Measurements from ENCODE around the gene AKR1B1. TPM values are rescaled to one million over a fixed set of nuclear protein-coding genes. Genes with fewer than 3 reads are reported as not detected.
A peak's percentile ranks its signal among the peaks of the same experiment; 100 is the strongest.

AKR1B1 gene
- total and polyA plus RNA-seq, 9 of the 15 experiments (the other 6 are each of a cell fraction or from before 2014, with no cell fraction given): 2.0 to 10.6 (median 6.2) TPM

DNA sequence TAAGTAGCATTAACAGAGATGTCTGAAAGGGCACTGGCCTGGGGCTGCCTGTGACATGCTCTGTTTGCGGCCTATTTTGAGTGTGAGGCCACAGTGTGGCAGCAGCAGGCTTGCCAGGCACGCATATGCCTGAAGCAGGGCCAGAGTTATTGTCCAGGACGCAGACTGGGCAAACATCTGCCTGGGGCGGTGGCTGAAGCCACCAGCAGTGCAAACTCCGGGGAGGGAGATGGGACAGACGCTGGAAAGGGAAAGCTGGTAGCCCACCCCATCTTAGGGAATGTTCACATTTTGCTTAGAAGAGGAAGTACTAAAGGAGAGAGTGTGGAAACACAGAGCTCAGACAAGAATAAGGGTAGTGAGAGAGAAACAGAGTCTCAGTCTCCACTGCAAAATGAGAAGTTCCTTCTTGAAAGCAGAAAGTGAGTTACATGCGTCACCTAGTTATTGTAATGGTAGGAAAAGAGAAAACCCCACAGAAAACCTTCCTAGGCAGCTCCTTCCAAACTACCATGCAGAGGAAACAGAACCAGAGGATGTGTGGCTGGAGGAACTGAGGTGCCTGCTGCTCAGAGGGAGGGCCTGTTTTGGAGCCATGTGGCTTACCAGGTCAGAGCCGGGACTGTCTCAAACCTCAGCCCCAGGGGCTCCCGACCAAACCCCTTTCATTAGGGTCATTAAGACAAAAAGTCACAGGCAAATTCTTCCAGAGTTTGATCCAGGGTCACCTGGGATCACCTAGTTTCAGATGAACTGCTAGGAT is 14.5 kb downstream of the AKR1B1 start:
- BruUV-seq (replicated peaks): no TSS peak
- DNase-seq (ENCODE audit: extremely low read depth in 1 of 4, low spot score in 3 of 4) (no peak), FAIRE-seq (no peak), ATAC-seq (peak; percentile 29; the same call in 2 of the 3 replicates)
- Histone ChIP-seq H3K27me3 (ENCODE audit: control insufficient read depth in 2 of 2, insufficient read depth in 2 of 2, low read length in 2 of 2) (peaks cover 19 to 24% of the 10 kb centered on the region in 2 experiments; a peak in 4 of 5 replicates), H3K9me1 (ENCODE audit: control insufficient read depth, insufficient read depth, low read length) (no peaks in the 10 kb centered on the region), H3K4me3 (no peak overlapping the region), H3K4me1 (replicated peaks in 1 of 2; ENCODE audit: control insufficient read depth in 2 of 2, insufficient read depth in 2 of 2, low read length in 2 of 2) (peaks cover 18 to 26% of the 10 kb centered on the region in 2 experiments), H3K27ac (ENCODE audit: extremely low read depth, low read depth, low read length) (no peak overlapping the region), H4K20me1 (replicated peaks; ENCODE audit: control insufficient read depth, insufficient read depth, low read length) (no peaks in the 10 kb centered on the region), H3K4me2 (ENCODE audit: insufficient read depth, low read length) (no peak overlapping the region), H3K79me2 (ENCODE audit: control insufficient read depth, insufficient read depth, low read length) (no peaks in the 10 kb centered on the region), H3K36me3 (ENCODE audit: control insufficient read depth, insufficient read depth, low read length) (no peaks in the 10 kb centered on the region), H3K9ac (ENCODE audit: insufficient read depth in 1 of 2, low read depth in 2 of 2, low read length in 2 of 2) (peak overlapping the region in 1 of 2 experiments; percentile 82; a peak in 2 of 4 replicates), H3K9me3 (replicated peaks; ENCODE audit: control insufficient read depth, insufficient read depth, low read depth, low read length) (no peaks in the 10 kb centered on the region), H2AFZ (ENCODE audit: low read depth, low read length) (peak overlapping the region; percentile 66; the same call in 1 of the 2 replicates)
- in situ Hi-C loops (cut with MboI) (loop anchor here (5.0 to 10.0 kb wide), 2 partner anchors 168 to 500 kb away; no protein-coding TSS in a partner anchor), intact Hi-C loops (cut with micrococcal nuclease) (no loop called here)
- ChIA-PET POLR2A (interaction anchor here (0.5 to 1.5 kb wide), 5 partner anchors 12 to 201 kb away, joined by 3 to 5 read pairs (median 3); no protein-coding TSS in a partner anchor), CTCF (ENCODE audit: low intra/inter-chr PET ratio) (no interaction called here)
- 43% methylated on average over 9 of the region's 9 CpGs for WGBS (ENCODE audit: insufficient coverage, low coverage, missing lambda C conversion rate)
- TF ChIP-seq CHD1 (IDR thresholded peaks at IDR 0.05; ENCODE audit: low read length) (no peak), SRSF9 (IDR thresholded peaks at IDR 0.05; ENCODE audit: borderline replicate concordance, low read depth, low read length) (no peak), DMBX1 (CRISPR knock-in tag; IDR thresholded peaks at IDR 0.05; ENCODE audit: borderline replicate concordance) (0 out of 2 replicates have a peak, but pooled peaks have one; percentile 21), NFXL1 (CRISPR knock-in tag; IDR thresholded peaks at IDR 0.05) (0 out of 2 replicates have a peak, but pooled peaks have one; percentile 38), ZNF76 (CRISPR knock-in tag; IDR thresholded peaks at IDR 0.05; ENCODE audit: borderline replicate concordance) (no peak), RAD21 (CRISPR knock-in tag; conservative IDR thresholded peaks at IDR 0.05 in 1 of 2, IDR thresholded peaks at IDR 0.05 in 1 of 2) (peak in 1 of 2 experiments; percentile 43; a peak in 2 of 4 replicates), FOXJ2 (tag; IDR thresholded peaks at IDR 0.05) (0 out of 2 replicates have a peak, but pooled peaks have one; percentile 15), ZFX (CRISPR knock-in tag; IDR thresholded peaks at IDR 0.05) (peak; percentile 34; the same call in 1 of the 2 replicates), SMC3 (conservative IDR thresholded peaks at IDR 0.05; ENCODE audit: insufficient read depth, low read depth, low read length) (0 out of 2 replicates have a peak, but pooled peaks have one; percentile 22), PTTG1 (tag; IDR thresholded peaks at IDR 0.05; ENCODE audit: low read depth) (no peak)
- TF ChIP-seq, protein P1, sequence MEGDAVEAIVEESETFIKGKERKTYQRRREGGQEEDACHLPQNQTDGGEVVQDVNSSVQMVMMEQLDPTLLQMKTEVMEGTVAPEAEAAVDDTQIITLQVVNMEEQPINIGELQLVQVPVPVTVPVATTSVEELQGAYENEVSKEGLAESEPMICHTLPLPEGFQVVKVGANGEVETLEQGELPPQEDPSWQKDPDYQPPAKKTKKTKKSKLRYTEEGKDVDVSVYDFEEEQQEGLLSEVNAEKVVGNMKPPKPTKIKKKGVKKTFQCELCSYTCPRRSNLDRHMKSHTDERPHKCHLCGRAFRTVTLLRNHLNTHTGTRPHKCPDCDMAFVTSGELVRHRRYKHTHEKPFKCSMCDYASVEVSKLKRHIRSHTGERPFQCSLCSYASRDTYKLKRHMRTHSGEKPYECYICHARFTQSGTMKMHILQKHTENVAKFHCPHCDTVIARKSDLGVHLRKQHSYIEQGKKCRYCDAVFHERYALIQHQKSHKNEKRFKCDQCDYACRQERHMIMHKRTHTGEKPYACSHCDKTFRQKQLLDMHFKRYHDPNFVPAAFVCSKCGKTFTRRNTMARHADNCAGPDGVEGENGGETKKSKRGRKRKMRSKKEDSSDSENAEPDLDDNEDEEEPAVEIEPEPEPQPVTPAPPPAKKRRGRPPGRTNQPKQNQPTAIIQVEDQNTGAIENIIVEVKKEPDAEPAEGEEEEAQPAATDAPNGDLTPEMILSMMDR (IDR thresholded peaks at IDR 0.05 in 2 of 3, conservative IDR thresholded peaks at IDR 0.05 in 1 of 3; ENCODE audit: insufficient read depth in 2 of 3, low read depth in 1 of 3, low read length in 3 of 3): peak in 2 of 3 experiments; percentile 38 to 52; a peak in 4 of 6 replicates
